Measurements from ENCODE around the gene LRRFIP1. TPM values are rescaled to one million over a fixed set of nuclear protein-coding genes. Genes with fewer than 3 reads are reported as not detected.

The LRRFIP1 gene
- total RNA-seq, 1 donor from 2014 or later, result 133 TPM

- no peak for DNase-seq (ENCODE audit: low spot score in 2 of 2)
- no peaks in the 10 kb centered on the region for H3K36me3 ChIP-seq
- no peak overlapping the region for H3K4me3 ChIP-seq
- TF ChIP-seq, protein P1, sequence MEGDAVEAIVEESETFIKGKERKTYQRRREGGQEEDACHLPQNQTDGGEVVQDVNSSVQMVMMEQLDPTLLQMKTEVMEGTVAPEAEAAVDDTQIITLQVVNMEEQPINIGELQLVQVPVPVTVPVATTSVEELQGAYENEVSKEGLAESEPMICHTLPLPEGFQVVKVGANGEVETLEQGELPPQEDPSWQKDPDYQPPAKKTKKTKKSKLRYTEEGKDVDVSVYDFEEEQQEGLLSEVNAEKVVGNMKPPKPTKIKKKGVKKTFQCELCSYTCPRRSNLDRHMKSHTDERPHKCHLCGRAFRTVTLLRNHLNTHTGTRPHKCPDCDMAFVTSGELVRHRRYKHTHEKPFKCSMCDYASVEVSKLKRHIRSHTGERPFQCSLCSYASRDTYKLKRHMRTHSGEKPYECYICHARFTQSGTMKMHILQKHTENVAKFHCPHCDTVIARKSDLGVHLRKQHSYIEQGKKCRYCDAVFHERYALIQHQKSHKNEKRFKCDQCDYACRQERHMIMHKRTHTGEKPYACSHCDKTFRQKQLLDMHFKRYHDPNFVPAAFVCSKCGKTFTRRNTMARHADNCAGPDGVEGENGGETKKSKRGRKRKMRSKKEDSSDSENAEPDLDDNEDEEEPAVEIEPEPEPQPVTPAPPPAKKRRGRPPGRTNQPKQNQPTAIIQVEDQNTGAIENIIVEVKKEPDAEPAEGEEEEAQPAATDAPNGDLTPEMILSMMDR (IDR thresholded peaks at IDR 0.05), result no peak
- H3K27me3 ChIP-seq, result no peaks in the 10 kb centered on the region
- no peaks in the 10 kb centered on the region for H3K9me3 ChIP-seq
- peaks cover 26 to 49% of the 10 kb centered on the region in 2 donors for H3K4me1 ChIP-seq
- H3K27ac ChIP-seq, result peak overlapping the region; percentile 90
- intact Hi-C loops (cut with DNase I), result loop anchor here (5.0 kb wide), 1 partner anchor 81 kb away; no protein-coding TSS in a partner anchor
Measured at GRCh38 chr2:237596520-237597195, 30.7 kb upstream of the LRRFIP1 start.

DNA sequence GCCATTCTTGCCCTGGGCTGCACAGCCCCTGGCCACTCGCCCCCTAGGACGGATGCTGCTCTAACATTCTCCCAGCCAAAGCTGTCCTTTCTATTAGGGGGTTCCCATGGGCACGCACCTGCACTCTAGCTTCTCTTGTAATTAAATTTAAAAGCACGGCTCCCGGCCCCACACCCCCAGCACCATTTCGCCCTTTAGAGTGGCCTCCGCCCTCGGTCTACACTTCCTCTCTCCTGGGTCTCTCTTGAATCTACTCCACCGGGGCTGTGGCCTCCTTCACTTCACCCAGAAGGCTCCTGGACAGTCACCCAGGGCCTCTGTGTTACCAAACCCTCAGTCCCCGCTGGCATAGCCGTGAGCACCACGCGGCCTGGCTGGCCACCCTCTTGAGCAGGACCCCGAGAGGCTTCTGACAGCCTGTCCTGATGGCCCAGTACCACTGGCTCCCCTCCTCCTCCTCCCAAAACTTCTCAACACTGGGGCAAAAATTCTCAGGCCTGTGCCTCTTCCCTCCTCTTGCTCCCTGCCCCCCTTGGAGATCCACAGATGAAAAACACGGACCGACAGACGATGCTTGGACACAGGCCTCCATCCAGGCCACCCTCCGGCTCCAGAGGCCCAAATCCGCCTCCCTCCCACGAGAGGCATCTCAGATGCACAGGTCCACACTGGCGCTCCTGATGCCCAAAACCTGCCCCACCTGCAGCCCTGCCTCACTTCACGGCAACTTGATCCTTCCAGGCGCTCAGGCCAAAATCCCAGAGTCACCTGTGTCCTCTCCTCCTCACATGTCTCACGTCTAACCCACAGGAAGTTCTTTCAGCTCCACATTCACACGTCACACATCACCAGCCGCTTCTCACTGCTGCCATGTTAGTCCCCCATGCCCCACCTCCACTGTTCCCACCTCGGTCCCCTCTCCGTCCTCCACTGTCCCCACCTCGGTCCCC lies 29.9 kb upstream of the LRRFIP1 start:
- H3K9me3 ChIP-seq, result no peaks in the 10 kb centered on the region
- H3K4me1 ChIP-seq, result peaks cover 26 to 49% of the 10 kb centered on the region in 2 donors
- H3K27ac ChIP-seq, result peak overlapping the region; percentile 90
- no peaks in the 10 kb centered on the region for H3K36me3 ChIP-seq
- H3K27me3 ChIP-seq, result no peaks in the 10 kb centered on the region
- H3K4me3 ChIP-seq, result no peak overlapping the region
- no peak for DNase-seq (ENCODE audit: low spot score in 2 of 2)
- TF ChIP-seq, protein P1 (IDR thresholded peaks at IDR 0.05), result no peak
- intact Hi-C loops (cut with DNase I), result loop anchor here (5.0 kb wide), 1 partner anchor 80 kb away; no protein-coding TSS in a partner anchor

DNA sequence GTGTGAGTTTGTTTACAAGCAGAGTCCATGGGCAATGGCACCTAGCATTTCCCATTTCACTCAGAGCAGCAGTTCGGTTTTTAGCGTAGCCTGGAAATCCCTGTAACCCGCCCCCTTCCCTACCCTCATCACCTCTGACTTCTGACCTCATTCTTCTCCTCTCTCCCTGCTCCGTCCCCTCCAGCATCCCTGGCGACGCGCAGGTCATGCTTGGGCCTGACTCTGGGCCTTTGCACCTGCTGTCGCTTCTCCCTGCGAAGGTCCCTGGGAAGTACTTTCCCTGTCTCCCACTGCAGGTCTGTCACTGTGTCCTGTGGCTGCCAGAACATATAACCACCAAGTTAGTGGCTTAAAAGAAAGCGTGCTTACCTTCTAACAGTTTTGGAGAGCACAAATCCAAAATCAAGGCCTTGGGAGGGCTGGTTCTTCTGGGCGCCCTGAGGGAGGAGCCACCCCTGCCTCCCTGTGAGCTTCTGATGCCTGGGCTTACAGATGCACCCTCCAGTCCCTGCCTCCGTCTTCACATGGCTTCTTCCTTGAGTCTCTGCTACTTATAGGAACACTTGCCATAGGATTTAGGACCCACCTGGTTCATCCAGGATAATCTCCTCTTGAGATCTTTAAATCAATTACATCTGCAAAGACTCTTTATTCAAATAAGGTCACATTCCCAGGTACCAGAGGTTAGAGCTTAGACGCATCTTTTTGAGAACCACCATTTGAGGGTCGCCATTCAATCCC lies 28.7 kb upstream of the LRRFIP1 start:
- no peaks in the 10 kb centered on the region for H3K36me3 ChIP-seq
- TF ChIP-seq, protein P1 (IDR thresholded peaks at IDR 0.05), result no peak
- H3K4me1 ChIP-seq, result peaks cover 26 to 50% of the 10 kb centered on the region in 2 donors
- no peak overlapping the region for H3K4me3 ChIP-seq
- H3K9me3 ChIP-seq, result no peaks in the 10 kb centered on the region
- no peaks in the 10 kb centered on the region for H3K27me3 ChIP-seq
- intact Hi-C loops (cut with DNase I), result loop anchor here (5.0 kb wide), 1 partner anchor 79 kb away; no protein-coding TSS in a partner anchor
- DNase-seq (ENCODE audit: low spot score in 2 of 2), result no peak
- peak overlapping the region; percentile 90 for H3K27ac ChIP-seq

DNA sequence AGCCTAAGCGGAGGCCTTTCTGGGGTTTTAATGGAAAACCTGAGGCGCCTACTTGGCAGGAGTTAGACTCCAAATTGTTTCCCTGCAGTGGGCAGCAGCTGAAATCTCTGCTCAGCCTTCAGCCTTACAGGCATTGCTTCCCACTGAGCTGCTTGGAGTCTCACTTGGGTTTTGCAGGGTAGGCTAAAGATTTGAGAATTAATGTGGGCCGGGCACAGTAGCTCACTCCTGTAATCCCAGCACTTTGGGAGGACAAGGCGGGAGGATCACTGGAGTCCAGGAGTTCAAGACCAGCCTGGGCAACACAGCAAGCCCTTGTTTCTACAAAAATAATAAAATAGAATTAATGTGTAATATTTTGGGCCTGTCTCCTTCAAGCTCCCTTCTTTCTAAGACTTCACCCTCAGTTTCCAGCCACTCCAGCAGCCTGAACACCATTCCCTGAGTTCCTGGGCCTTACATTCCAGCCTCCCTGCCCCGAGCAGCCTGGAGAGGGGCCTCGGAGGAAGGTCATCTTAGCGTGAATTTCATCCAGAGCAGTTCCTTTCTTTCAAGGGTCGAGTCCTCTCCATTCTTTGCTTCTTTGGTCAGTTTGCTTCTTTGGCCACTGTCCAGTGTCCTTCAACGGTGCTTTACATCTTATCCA lies 27.8 kb upstream of the LRRFIP1 start:
- H3K4me3 ChIP-seq, result peak overlapping the region in 1 of 2 donors; percentile 46
- peak overlapping the region; percentile 90 for H3K27ac ChIP-seq
- H3K9me3 ChIP-seq, result no peaks in the 10 kb centered on the region
- intact Hi-C loops (cut with DNase I), result loop anchor here (1.0 to 5.0 kb wide), 6 partner anchors 17 to 145 kb away; no protein-coding TSS in a partner anchor
- no peaks in the 10 kb centered on the region for H3K36me3 ChIP-seq
- no peak for DNase-seq (ENCODE audit: low spot score in 2 of 2)
- TF ChIP-seq, protein P1 (IDR thresholded peaks at IDR 0.05), result no peak
- no peaks in the 10 kb centered on the region for H3K27me3 ChIP-seq
- H3K4me1 ChIP-seq, result peaks cover 20 to 47% of the 10 kb centered on the region in 2 donors

All from ascending aorta (tissue), 2 donors.